Hippocampal formation (tissue), 2 donors: Measurements from ENCODE around the gene OR4F15.
"Not testable (repeated sequence)": the region's sequence is repeated elsewhere in the genome, so short reads cannot be mapped to it uniquely, and the experiment has no call there.

Experiments
- DNase-seq, 2 donors: peaks; one replicate each; lab custom pipeline; 2025; lab: John Stamatoyannopoulos, UW

The OR4F15 gene

GRCh38 chr15:101811902-101812301 is at the start of gene OR4F15:
TSS of gene OR4F15 (plus strand) at chr15:101812202. CDS start at chr15:101818187, 5,985 bp downstream.
- DNase-seq, result no peak

GRCh38 chr15:101764669-101765339 is 47.2 kb upstream of the OR4F15 start:
- DNase-seq, result not testable (repeated sequence)

GRCh38 chr15:101765340-101765671 is 46.7 kb upstream of the OR4F15 start:
- not testable (repeated sequence) for DNase-seq

- DNase-seq, result no peak
These were observed 46.1 kb upstream of the OR4F15 start for GRCh38 chr15:101765772-101766456.

- DNase-seq, result not testable (repeated sequence)
These were observed 44.8 kb upstream of the OR4F15 start for GRCh38 chr15:101767083-101767640.

GRCh38 chr15:101772921-101773320 is 39.1 kb upstream of the OR4F15 start:
- DNase-seq, result no peak

GRCh38 chr15:101773496-101774100 is 38.4 kb upstream of the OR4F15 start:
- no peak for DNase-seq

GRCh38 chr15:101775136-101775535 is 36.9 kb upstream of the OR4F15 start:
- no peak for DNase-seq

- DNase-seq, result not testable (repeated sequence)
These were observed 33.4 kb upstream of the OR4F15 start for GRCh38 chr15:101778576-101778975.

GRCh38 chr15:101780225-101780624 is 31.8 kb upstream of the OR4F15 start:
- not testable (repeated sequence) for DNase-seq

GRCh38 chr15:101781928-101782327 is 30.1 kb upstream of the OR4F15 start:
- no peak for DNase-seq

- no peak for DNase-seq
These were observed 27.4 kb upstream of the OR4F15 start for GRCh38 chr15:101784644-101785043.

- not testable (repeated sequence) for DNase-seq
These were observed 25.6 kb upstream of the OR4F15 start for GRCh38 chr15:101786422-101786821.

- not testable (repeated sequence) for DNase-seq
These were observed 24.0 kb upstream of the OR4F15 start for GRCh38 chr15:101788001-101788400.

- DNase-seq, result not testable (repeated sequence)
These were observed 23.3 kb upstream of the OR4F15 start for GRCh38 chr15:101788503-101789269.

- not testable (repeated sequence) for DNase-seq
These were observed 21.3 kb upstream of the OR4F15 start for GRCh38 chr15:101790748-101791147.

- DNase-seq, result not testable (repeated sequence)
These were observed 18.0 kb upstream of the OR4F15 start for GRCh38 chr15:101793981-101794380.

- no peak for DNase-seq
These were observed 16.5 kb upstream of the OR4F15 start for GRCh38 chr15:101795455-101795854.

- no peak for DNase-seq
These were observed 12.3 kb upstream of the OR4F15 start for GRCh38 chr15:101799665-101800064.

- DNase-seq, result no peak
These were observed 11.0 kb upstream of the OR4F15 start for GRCh38 chr15:101801048-101801447.

GRCh38 chr15:101803209-101803608 is 8.8 kb upstream of the OR4F15 start, which contains the start of gene OR4F6:
TSS of gene OR4F6 (plus strand) at chr15:101803509. CDS start at chr15:101805720, 2,211 bp downstream.
- DNase-seq, result no peak

- DNase-seq, result no peak
These were observed 8.3 kb upstream of the OR4F15 start for GRCh38 chr15:101803676-101804075.
